Measurements from ENCODE around the gene IDI1.

The IDI1 gene

GRCh38 chr10:996031-996430 is 52.9 kb downstream of the IDI1 start:
- no peak for DNase-seq (ENCODE audit: low read depth in 1 of 2, low spot score in 1 of 2)

- DNase-seq (ENCODE audit: low read depth in 1 of 2, low spot score in 1 of 2), result no peak
Measured at GRCh38 chr10:995559-995926, 53.4 kb downstream of the IDI1 start.

GRCh38 chr10:994836-995558 is 53.9 kb downstream of the IDI1 start:
- DNase-seq (ENCODE audit: low read depth in 1 of 2, low spot score in 1 of 2), result no peak

GRCh38 chr10:992871-993270 is 56.0 kb downstream of the IDI1 start:
- no peak for DNase-seq (ENCODE audit: low read depth in 1 of 2, low spot score in 1 of 2)

- no peak for DNase-seq (ENCODE audit: low read depth in 1 of 2, low spot score in 1 of 2)
Measured at GRCh38 chr10:992467-992866, 56.5 kb downstream of the IDI1 start.

- no peak for DNase-seq (ENCODE audit: low read depth in 1 of 2, low spot score in 1 of 2)
Measured at GRCh38 chr10:990808-991207, 58.1 kb downstream of the IDI1 start.
